Neural crest cell (in vitro differentiated cells): ENCODE data around the gene TTC32. TPM values are rescaled to one million over a fixed set of nuclear protein-coding genes. Genes with fewer than 3 reads are reported as not detected.

Source experiments
- DNase-seq: peaks from one replicate; pipeline ENCODE4 v3.0.0; 2021; ENCODE audit warnings: low read depth, mixed read lengths, low spot score
- H3K27ac Mint-ChIP-seq: one replicate; pipeline ENCODE4 v1.8.0; 2021; ENCODE audit warnings: mild to moderate bottlenecking, mixed read lengths; ENCODE audit not compliant: unreplicated experiment
- H3K27me3 Mint-ChIP-seq: 2 replicates; pipeline ENCODE4 v1.8.0; 2021; ENCODE audit warnings: low read depth, mild to moderate bottlenecking, mixed read lengths
- H3K36me3 Mint-ChIP-seq: 2 replicates; pipeline ENCODE4 v1.8.0; 2021; ENCODE audit warnings: low read depth, mild to moderate bottlenecking, mixed read lengths
- H3K4me1 Mint-ChIP-seq: 2 replicates; pipeline ENCODE4 v1.8.0; 2021; ENCODE audit warnings: mixed read lengths
- H3K4me3 Mint-ChIP-seq: one replicate; pipeline ENCODE4 v1.8.0; 2021; ENCODE audit warnings: mild to moderate bottlenecking, mixed read lengths
- H3K9me3 Mint-ChIP-seq: 2 replicates; pipeline ENCODE4 v1.8.0; 2021; ENCODE audit warnings: mixed read lengths
- CTCF ChIP-seq: fragments of 200-600 bp; sonication (generic); conservative IDR thresholded peaks from 2 replicates; pipeline ENCODE4 v1.5.0; 2021; ENCODE audit warnings: antibody characterized with exemption, mild to moderate bottlenecking
- total RNA-seq: library from RNA; stranded (reverse); gene quantifications from 2 replicates; pipeline ENCODE4 v1.2.1, GENCODE V29; 2021

Gene TTC32
- total RNA-seq, 1 donor from 2014 or later, result 13.5 TPM

GRCh38 chr2:19875280-19875679 is 26.5 kb downstream of the TTC32 start:
- no peak for TF ChIP-seq CTCF
- peaks cover 2% of the 10 kb centered on the region for H3K36me3 Mint-ChIP-seq
- no peak overlapping the region for H3K4me3 Mint-ChIP-seq
- no peak overlapping the region for H3K27ac Mint-ChIP-seq
- DNase-seq, result no peak
- no peaks in the 10 kb centered on the region for H3K4me1 Mint-ChIP-seq
- no peaks in the 10 kb centered on the region for H3K27me3 Mint-ChIP-seq
- H3K9me3 Mint-ChIP-seq, result peaks cover 2% of the 10 kb centered on the region

- H3K27me3 Mint-ChIP-seq, result peaks cover 1% of the 10 kb centered on the region
- H3K9me3 Mint-ChIP-seq, result peaks cover 2% of the 10 kb centered on the region
- TF ChIP-seq CTCF, result no peak
- H3K4me1 Mint-ChIP-seq, result no peaks in the 10 kb centered on the region
- no peak for DNase-seq
- H3K4me3 Mint-ChIP-seq, result no peak overlapping the region
- peaks cover 2% of the 10 kb centered on the region for H3K36me3 Mint-ChIP-seq
- H3K27ac Mint-ChIP-seq, result no peak overlapping the region
Observed at GRCh38 chr2:19874726-19875125, 27.1 kb downstream of the TTC32 start.

- Mint-ChIP-seq H3K4me1 (peaks cover 9% of the 10 kb centered on the region), H3K9me3 (no peaks in the 10 kb centered on the region), H3K4me3 (no peak overlapping the region), H3K27ac (no peak overlapping the region), H3K36me3 (no peaks in the 10 kb centered on the region), H3K27me3 (peaks cover 12% of the 10 kb centered on the region)
- no peak for TF ChIP-seq CTCF
- no peak for DNase-seq
Observed at GRCh38 chr2:19873014-19873413, 28.8 kb downstream of the TTC32 start.

GRCh38 chr2:19872302-19872701 is 29.5 kb downstream of the TTC32 start:
- no peaks in the 10 kb centered on the region for H3K9me3 Mint-ChIP-seq
- H3K4me3 Mint-ChIP-seq, result no peak overlapping the region
- peaks cover 18% of the 10 kb centered on the region for H3K27me3 Mint-ChIP-seq
- DNase-seq, result no peak
- no peaks in the 10 kb centered on the region for H3K36me3 Mint-ChIP-seq
- H3K4me1 Mint-ChIP-seq, result peaks cover 10% of the 10 kb centered on the region
- TF ChIP-seq CTCF, result no peak
- no peak overlapping the region for H3K27ac Mint-ChIP-seq

GRCh38 chr2:19871836-19872235 is 29.9 kb downstream of the TTC32 start:
- no peak for DNase-seq
- TF ChIP-seq CTCF, result no peak

GRCh38 chr2:19870792-19871191 is 31.0 kb downstream of the TTC32 start:
- Mint-ChIP-seq H3K36me3 (no peaks in the 10 kb centered on the region), H3K9me3 (no peaks in the 10 kb centered on the region), H3K27me3 (peaks cover 18% of the 10 kb centered on the region), H3K4me3 (no peak overlapping the region), H3K4me1 (peaks cover 10% of the 10 kb centered on the region), H3K27ac (no peak overlapping the region)
- no peak for DNase-seq
- TF ChIP-seq CTCF, result no peak

More at GRCh38 chr2:19871836-19872235, 29.9 kb downstream of the TTC32 start:
- Mint-ChIP-seq H3K4me1 (peaks cover 10% of the 10 kb centered on the region), H3K9me3 (no peaks in the 10 kb centered on the region), H3K27me3 (peaks cover 18% of the 10 kb centered on the region), H3K36me3 (no peaks in the 10 kb centered on the region), H3K4me3 (no peak overlapping the region), H3K27ac (no peak overlapping the region)
